BJ (cell line): ENCODE measurements around the gene CKAP4. TPM values are rescaled to one million over a fixed set of nuclear protein-coding genes. Genes with fewer than 3 reads are reported as not detected.

Experiments
- CTCF ChIA-PET: fragments of 350-600 bp; formaldehyde crosslinking; extraction: SDS; loops from one replicate; lab custom pipeline; 2021; ENCODE audit warnings: antibody characterized with exemption, inconsistent platforms; lab: Yijun Ruan, JAX
- POLR2A ChIA-PET: fragments of 300-600 bp; sonication (Branson Sonifier 250); formaldehyde crosslinking; extraction: SDS; loops from one replicate; lab custom pipeline; 2021; ENCODE audit warnings: antibody characterized with exemption; lab: Charles Lee
- DNase-seq: peaks from one replicate; pipeline ENCODE4 v3.0.0-alpha.2; 2011; ENCODE audit warnings: low read depth
- H3K27me3 ChIP-seq: 2 replicates; pipeline ENCODE4 v1.6.0; 2011; ENCODE audit warnings: low read length; ENCODE audit not compliant: control insufficient read depth, insufficient read depth
- H3K36me3 ChIP-seq: 2 replicates; pipeline ENCODE4 v1.5.1; 2011; ENCODE audit warnings: low read length; ENCODE audit not compliant: control insufficient read depth, insufficient read depth
- H3K4me3 ChIP-seq: 2 replicates; pipeline ENCODE4 v1.5.1; 2011; ENCODE audit warnings: low read depth, mild to moderate bottlenecking, control low read depth, low read length
- polyA plus RNA-seq: library from polyadenylated mRNA; depleted of rRNA; stranded (reverse); fragments of >200 nt; gene quantifications from 2 replicates; pipeline ENCODE4 v1.2.3, GENCODE V29; 2011; rRNA removed
- small RNA-seq: library from RNA; depleted of rRNA; stranded (forward); fragments of <200 nt; gene quantifications from one replicate; pipeline ENCODE3, GENCODE V24; 2012; ENCODE audit warnings: low replicate concordance, low read depth; ENCODE audit not compliant: insufficient read length
- TF ChIP-seq, protein P1 (sequence below): IDR thresholded peaks from 2 replicates; pipeline ENCODE4 v1.5.1; 2011; ENCODE audit warnings: low read depth, mild to moderate bottlenecking, control low read depth, inconsistent platforms, low read length, moderate library complexity; ENCODE audit not compliant: insufficient read depth

Gene CKAP4
- polyA plus RNA-seq, 1 experiment: 315 TPM

DNA sequence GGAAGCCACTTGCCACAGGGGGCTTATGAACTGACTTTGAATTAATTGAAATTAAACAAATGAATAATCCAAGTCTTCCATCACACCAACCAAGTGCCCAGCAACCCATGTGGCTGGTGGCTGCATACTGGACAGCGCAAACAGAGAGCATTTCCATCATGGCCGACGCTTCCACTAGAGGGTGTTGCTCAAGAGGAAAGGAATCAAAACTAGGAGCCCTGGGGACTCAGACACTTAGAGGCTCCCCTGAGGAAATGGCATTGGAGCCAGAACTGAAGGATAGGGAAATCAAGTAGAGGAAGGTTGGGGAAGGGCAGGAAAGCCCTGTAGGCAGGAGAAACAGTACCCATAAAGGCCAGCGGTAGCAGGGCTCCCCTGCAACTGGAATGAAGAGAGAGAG, 58.5 kb downstream of the CKAP4 start:
- Histone ChIP-seq H3K27me3 (peaks cover 1% of the 10 kb centered on the region), H3K4me3 (no peak overlapping the region), H3K36me3 (no peaks in the 10 kb centered on the region)
- TF ChIP-seq, protein P1, sequence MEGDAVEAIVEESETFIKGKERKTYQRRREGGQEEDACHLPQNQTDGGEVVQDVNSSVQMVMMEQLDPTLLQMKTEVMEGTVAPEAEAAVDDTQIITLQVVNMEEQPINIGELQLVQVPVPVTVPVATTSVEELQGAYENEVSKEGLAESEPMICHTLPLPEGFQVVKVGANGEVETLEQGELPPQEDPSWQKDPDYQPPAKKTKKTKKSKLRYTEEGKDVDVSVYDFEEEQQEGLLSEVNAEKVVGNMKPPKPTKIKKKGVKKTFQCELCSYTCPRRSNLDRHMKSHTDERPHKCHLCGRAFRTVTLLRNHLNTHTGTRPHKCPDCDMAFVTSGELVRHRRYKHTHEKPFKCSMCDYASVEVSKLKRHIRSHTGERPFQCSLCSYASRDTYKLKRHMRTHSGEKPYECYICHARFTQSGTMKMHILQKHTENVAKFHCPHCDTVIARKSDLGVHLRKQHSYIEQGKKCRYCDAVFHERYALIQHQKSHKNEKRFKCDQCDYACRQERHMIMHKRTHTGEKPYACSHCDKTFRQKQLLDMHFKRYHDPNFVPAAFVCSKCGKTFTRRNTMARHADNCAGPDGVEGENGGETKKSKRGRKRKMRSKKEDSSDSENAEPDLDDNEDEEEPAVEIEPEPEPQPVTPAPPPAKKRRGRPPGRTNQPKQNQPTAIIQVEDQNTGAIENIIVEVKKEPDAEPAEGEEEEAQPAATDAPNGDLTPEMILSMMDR: no peak
- DNase-seq: no peak
- ChIA-PET CTCF (no interaction called here), POLR2A (no interaction called here)

DNA sequence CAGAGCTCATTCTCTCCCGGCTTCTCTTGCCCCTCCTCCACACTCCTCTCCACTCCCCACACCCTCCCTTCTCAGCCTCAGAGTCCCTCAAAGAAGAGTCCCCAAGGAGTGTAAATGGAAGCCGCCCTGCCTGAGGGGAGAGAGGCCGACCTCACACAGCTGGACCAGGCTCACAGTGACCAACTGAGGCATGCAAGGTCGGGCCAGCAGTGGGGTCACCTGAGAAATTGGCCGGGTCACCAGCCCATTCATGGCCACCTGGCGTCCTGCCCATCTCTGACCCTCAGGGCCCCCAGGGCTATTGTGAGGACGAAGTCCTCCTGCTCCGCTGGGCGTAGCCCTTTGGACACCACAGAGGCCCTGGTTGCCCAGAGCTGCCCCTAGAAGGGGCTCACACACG, 59.6 kb downstream of the CKAP4 start:
- ChIA-PET CTCF (interaction anchor here (1.7 to 1.8 kb wide), 2 partner anchors 9 kb away, joined by 5 to 6 read pairs; no protein-coding TSS in a partner anchor), POLR2A (no interaction called here)
- Histone ChIP-seq H3K27me3 (peaks cover 5% of the 10 kb centered on the region), H3K36me3 (no peaks in the 10 kb centered on the region), H3K4me3 (no peak overlapping the region)
- TF ChIP-seq, protein P1: no peak
- DNase-seq: no peak

Small RNA genes within 50 kb of the gene (small RNA-seq; reads per million reads assigned to genes)
- gene RNU7-94P: not detected

Other genes with a start within 250 kb of the CKAP4 start
- 37.0 and 40.0 TPM in 2 replicates for gene NUAK1, start 109.1 kb downstream of the CKAP4 start, polyA plus RNA-seq
- gene TCP11L2, start 54.7 kb upstream of the CKAP4 start, polyA plus RNA-seq: 16.8 and 22.0 TPM in 2 replicates
- gene POLR3B, start 109.7 kb upstream of the CKAP4 start, polyA plus RNA-seq: 6.4 and 11.1 TPM in 2 replicates